ENCODE measurements around the gene SEL1L.

The SEL1L gene

GRCh38 chr14:81533536-81534343, at the start of gene SEL1L:
SEL1L (minus strand) TSS chr14:81533853; CDS start chr14:81533744, 109 bp downstream.
- TF ChIP-seq CTCF (IDR thresholded peaks at IDR 0.05; ENCODE audit: low read depth, low read length), result no peak
- peak within 1 kb of the TSS; percentile 90 for H3K4me3 ChIP-seq (ENCODE audit: low read depth, low read length)
- peak within 1 kb of the TSS; percentile 37; the same call in 1 of the 2 replicates for H3K27ac ChIP-seq
- peaks cover 5% of the 10 kb centered on the region for H3K9me3 ChIP-seq (ENCODE audit: severe bottlenecking)
- DNase-seq, result peak; percentile 99
- H3K27me3 ChIP-seq (ENCODE audit: insufficient read depth, low read depth, severe bottlenecking), result no peaks in the 10 kb centered on the region
- H3K36me3 ChIP-seq, result no peaks in the 10 kb centered on the region; the same call in 1 of the 2 replicates

DNA sequence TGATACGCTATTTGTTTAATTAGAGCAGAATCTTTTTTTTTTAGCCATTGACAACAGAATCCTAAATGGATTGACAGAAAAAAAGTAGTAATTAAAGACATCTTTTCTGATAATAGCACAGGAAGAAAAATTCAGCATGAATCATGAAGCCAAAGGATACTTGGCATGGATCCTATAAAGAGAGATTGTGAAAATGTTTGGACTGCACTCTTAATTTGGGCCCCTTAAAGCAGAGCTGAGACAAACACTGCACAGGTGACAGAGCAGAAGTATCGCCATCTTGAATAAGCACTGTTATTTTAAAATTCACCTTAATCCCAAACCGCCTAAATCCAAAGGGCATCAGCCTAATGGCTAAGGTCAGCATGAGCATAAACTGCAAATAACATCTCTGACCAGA, 48.8 kb upstream of the SEL1L start:
- Histone ChIP-seq H3K4me3 (ENCODE audit: low read depth, low read length) (no peak overlapping the region), H3K36me3 (no peaks in the 10 kb centered on the region), H3K27me3 (ENCODE audit: insufficient read depth, low read depth, severe bottlenecking) (no peaks in the 10 kb centered on the region), H3K9me3 (ENCODE audit: severe bottlenecking) (no peaks in the 10 kb centered on the region), H3K27ac (no peak overlapping the region)
- no peak for DNase-seq
- no peak for TF ChIP-seq CTCF (IDR thresholded peaks at IDR 0.05; ENCODE audit: low read depth, low read length)

GRCh38 chr14:81579115-81579514, 45.5 kb upstream of the SEL1L start:
- Histone ChIP-seq H3K4me3 (ENCODE audit: low read depth, low read length) (no peak overlapping the region), H3K27me3 (ENCODE audit: insufficient read depth, low read depth, severe bottlenecking) (no peaks in the 10 kb centered on the region), H3K27ac (no peak overlapping the region), H3K9me3 (ENCODE audit: severe bottlenecking) (no peaks in the 10 kb centered on the region), H3K36me3 (no peaks in the 10 kb centered on the region)
- no peak for DNase-seq
- TF ChIP-seq CTCF (IDR thresholded peaks at IDR 0.05; ENCODE audit: low read depth, low read length), result no peak

DNA sequence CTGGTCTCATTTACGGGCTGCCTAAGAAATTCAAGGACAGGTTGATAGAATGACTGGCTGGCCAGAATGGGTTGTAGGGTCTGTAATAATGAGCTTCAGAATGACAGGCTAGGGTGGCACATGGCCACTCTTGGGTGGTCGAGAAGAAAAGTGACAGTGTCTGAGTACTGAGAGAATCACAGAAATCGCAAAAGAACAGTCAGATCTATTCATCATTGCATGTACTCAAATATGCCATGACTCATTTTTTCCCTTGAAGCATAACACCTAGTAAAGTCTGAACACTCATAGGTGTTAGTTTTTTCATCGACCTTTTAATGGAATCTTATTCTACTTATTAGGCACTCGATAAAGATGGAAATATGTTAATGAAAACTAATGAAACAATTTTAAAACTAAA, 37.8 kb upstream of the SEL1L start:
- Histone ChIP-seq H3K9me3 (ENCODE audit: severe bottlenecking) (no peaks in the 10 kb centered on the region), H3K4me3 (ENCODE audit: low read depth, low read length) (no peak overlapping the region), H3K27ac (no peak overlapping the region), H3K36me3 (no peaks in the 10 kb centered on the region), H3K27me3 (ENCODE audit: insufficient read depth, low read depth, severe bottlenecking) (no peaks in the 10 kb centered on the region)
- no peak for TF ChIP-seq CTCF (IDR thresholded peaks at IDR 0.05; ENCODE audit: low read depth, low read length)
- DNase-seq, result no peak

DNA sequence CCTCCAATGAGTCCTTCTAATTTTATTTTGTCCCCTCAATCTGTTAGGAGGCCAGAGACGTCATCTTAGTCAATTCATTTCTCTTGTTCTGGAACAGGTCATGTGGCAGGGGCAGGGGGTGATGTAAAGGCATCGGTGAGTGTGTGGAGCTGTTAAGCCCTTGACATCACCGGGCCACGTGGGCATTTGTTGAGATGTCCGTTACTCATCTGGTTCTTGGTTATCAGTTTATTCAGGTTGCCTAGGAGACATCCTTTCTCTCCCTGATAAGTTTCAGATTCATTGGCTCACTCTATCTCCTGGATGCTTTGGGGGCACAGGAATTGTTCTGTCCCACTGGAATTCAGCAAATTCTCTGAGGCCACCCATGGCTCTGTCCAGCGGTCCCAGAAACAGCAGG, 33.6 kb upstream of the SEL1L start:
- H3K4me3 ChIP-seq (ENCODE audit: low read depth, low read length), result no peak overlapping the region

More for the DNA sequence above, 33.6 kb upstream of the SEL1L start:
- Histone ChIP-seq H3K9me3 (ENCODE audit: severe bottlenecking) (no peaks in the 10 kb centered on the region), H3K36me3 (no peaks in the 10 kb centered on the region), H3K27me3 (ENCODE audit: insufficient read depth, low read depth, severe bottlenecking) (no peaks in the 10 kb centered on the region), H3K27ac (no peak overlapping the region)
- no peak for DNase-seq
- no peak for TF ChIP-seq CTCF (IDR thresholded peaks at IDR 0.05; ENCODE audit: low read depth, low read length)

Measured in WERI-Rb-1 (cell line).